Coronary artery (tissue), 2 donors: ENCODE measurements around the gene GNG2.

ENCODE experiments used
- DNase-seq: peaks from one replicate; pipeline ENCODE4 v3.0.0-alpha.2; 2017; ENCODE audit warnings: low spot score
- H3K27ac ChIP-seq, 2 donors: fragments of 200-600 bp; sonication (generic); one replicate each; pipeline ENCODE4 v1.5.1; 2016 to 2019
- H3K4me3 ChIP-seq: fragments of 200-600 bp; sonication (generic); 2 replicates; pipeline ENCODE4 v1.5.1; 2016; ENCODE audit warnings: mild to moderate bottlenecking, moderate library complexity
- CTCF ChIP-seq: fragments of 200-600 bp; sonication (generic); IDR thresholded peaks from one replicate; pipeline ENCODE4 v1.5.1; 2019; ENCODE audit warnings: antibody characterized with exemption

Gene GNG2

DNA sequence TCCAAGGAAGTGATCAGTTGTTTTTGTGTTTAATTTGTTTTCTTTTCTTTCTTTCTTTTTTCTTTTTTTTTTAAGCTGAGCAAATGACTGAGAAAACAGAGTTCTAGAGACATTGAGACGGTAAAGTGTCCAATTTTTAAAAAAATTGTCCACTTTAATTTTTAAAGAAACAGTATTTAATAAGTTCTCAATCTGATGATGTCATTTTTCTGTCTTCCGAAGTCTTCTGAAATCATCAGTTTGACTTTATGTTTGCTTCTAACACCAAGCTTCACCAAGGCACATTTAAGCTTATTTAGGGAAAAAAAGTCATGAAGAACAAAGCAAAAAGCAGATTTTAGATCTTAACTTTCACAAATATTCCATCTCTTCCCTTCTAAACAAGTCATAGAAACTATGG is 65.6 kb downstream of the GNG2 start:
- no peak overlapping the region for H3K4me3 ChIP-seq
- H3K27ac ChIP-seq, result no peak overlapping the region

GRCh38 chr14:51926449-51926848 is 66.0 kb downstream of the GNG2 start:
- Histone ChIP-seq H3K27ac (no peak overlapping the region), H3K4me3 (no peak overlapping the region)
- TF ChIP-seq CTCF, result no peak
- no peak for DNase-seq

More for the DNA sequence above, 65.6 kb downstream of the GNG2 start:
- TF ChIP-seq CTCF, result no peak
- DNase-seq, result no peak

- Histone ChIP-seq H3K27ac (no peak overlapping the region), H3K4me3 (no peak overlapping the region)
- no peak for TF ChIP-seq CTCF
- no peak for DNase-seq
Measured at GRCh38 chr14:51928568-51928967, 68.2 kb downstream of the GNG2 start.

- no peak for DNase-seq
- TF ChIP-seq CTCF, result no peak
- H3K4me3 ChIP-seq, result no peak overlapping the region
- H3K27ac ChIP-seq, result no peak overlapping the region
Measured at GRCh38 chr14:51929166-51929565, 68.8 kb downstream of the GNG2 start.

DNA sequence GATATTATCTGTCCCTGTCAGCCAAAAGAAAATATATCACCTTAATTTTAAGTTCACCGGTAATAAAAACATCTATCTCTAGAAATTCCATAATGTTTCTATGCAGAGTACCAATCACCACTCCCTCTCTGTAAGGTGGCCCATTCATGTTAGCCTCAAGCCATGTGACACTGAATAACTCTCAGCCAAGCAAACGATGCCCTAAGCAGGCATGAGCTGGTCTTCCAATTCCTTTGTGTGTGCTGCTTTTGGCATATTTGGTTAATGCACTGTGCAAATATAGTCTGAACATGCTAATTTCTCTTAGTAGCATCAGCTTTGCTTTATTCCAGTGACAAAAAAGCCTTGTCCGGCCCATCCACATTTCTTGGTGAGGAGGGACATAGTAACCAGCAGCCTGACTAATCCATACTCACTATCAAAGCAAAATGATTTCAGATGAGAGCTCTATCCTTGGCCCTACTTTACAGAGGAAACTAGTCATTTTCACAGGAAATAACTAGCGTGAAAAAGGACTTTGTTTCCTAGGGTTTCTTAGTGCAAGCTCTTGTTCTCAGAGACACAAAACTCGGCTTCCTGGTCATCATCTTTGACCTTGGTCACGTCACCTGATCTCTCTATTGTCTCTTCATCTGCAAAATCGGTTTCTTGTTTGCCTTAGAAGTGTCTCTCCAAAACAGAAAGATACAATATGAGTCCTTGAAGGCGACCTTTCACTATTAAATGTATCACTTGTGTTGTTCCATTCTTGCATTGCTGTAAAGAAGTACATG is 69.7 kb downstream of the GNG2 start:
- TF ChIP-seq CTCF, result no peak
- no peak overlapping the region for H3K4me3 ChIP-seq
- DNase-seq, result no peak
- no peak overlapping the region for H3K27ac ChIP-seq

- DNase-seq, result no peak
- Histone ChIP-seq H3K4me3 (no peak overlapping the region), H3K27ac (no peak overlapping the region)
- no peak for TF ChIP-seq CTCF
Measured at GRCh38 chr14:51931308-51931707, 70.9 kb downstream of the GNG2 start.

- no peak for DNase-seq
- TF ChIP-seq CTCF, result no peak
- Histone ChIP-seq H3K27ac (no peak overlapping the region), H3K4me3 (no peak overlapping the region)
Measured at GRCh38 chr14:51933191-51933590, 72.8 kb downstream of the GNG2 start.
